HG03575 (cell line): Measurements from ENCODE around the gene ST6GAL1.
A peak's percentile ranks its signal among the peaks of the same experiment; 100 is the strongest.
"Not testable (repeated sequence)": the region's sequence is repeated elsewhere in the genome, so short reads cannot be mapped to it uniquely, and the experiment has no call there.

Experiments used
- ATAC-seq: cut with Tn5 transposase; IDR thresholded peaks from one replicate; pipeline ENCODE4 v1.9.1; 2021; ENCODE audit not compliant: unreplicated experiment, insufficient number of reproducible peaks, low FRiP score; ENCODE audit errors: extremely low read depth

The ST6GAL1 gene

DNA sequence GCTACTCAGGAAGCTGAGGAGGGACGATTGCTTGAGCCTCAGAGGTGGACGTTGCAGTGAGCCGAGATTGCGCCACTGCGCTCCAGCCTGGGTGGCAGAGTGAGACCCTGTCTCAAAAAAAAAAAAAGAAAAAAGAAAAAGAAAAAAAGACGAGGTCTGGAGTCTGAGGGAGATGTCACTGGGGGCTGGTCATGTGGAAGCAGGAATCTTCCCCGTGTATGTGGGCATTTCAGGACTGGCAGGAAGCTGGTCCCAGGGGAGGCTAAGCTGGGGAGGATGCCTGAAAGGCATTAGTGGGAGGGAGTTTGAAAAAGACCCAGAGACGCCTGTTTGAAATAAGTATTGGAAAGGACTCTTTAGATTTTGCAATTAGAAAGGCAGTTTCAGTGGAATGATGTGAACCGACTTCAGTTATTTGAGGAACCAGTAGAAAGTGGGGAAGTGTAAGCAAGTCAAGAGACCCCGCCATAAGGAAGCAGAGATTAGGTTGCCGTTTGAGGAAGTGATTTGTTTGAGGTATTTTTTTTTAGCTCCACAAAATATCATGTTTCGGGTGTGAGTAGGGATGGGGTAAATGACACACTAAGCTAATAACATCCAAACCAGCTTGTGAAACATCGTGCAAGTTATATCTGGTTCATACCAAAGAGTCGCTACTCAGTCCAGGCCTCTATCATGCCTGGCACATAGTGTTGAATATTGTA, 55.5 kb downstream of the ST6GAL1 start:
- peak; percentile 35 for ATAC-seq

DNA sequence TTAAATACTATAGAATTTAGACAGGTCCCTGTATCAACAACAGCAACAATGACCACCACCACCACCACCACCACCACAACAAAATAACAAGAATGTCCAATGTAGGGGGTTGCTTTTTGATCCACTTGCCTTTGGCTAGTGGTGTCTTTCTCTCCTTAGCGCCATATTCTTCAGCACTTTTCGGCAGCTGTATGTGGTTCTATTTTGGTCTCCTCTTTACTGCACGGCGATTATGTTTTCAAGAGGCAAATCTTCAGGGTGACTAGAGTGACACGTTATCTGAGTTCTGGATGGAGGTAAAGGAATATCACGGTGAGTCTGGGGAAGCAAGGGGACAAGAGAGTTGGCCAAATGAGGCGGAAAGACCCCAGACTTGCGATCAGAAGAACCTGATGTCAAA, 56.1 kb downstream of the ST6GAL1 start:
- no peak for ATAC-seq

GRCh38 chr3:186986816-186987215, 56.5 kb downstream of the ST6GAL1 start:
- ATAC-seq, result no peak

DNA sequence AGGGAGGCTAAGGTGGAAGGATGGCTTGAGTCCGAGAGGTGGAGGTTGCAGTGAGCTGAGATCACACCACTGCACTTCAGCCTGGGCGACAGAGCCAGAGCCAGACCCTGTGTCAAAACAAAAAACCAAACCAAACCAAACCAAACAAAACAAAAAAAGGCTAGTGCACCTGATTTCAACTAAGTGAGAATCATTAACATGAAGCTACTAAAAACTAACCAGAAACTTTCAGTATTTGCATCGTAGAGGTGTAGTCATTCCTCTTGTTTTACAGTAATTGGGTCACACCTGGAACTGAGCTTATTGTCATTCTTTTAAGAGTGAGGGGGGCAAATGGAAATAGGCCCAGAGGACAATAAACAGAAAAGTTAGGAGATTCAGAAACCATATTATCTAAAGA, 58.5 kb downstream of the ST6GAL1 start:
- peak; percentile 69 for ATAC-seq

- no peak for ATAC-seq
Observed at GRCh38 chr3:186989429-186989828, 59.1 kb downstream of the ST6GAL1 start.

GRCh38 chr3:186990277-186990676, 60.0 kb downstream of the ST6GAL1 start:
- ATAC-seq, result no peak

- ATAC-seq, result no peak
Observed at GRCh38 chr3:186990878-186991308, 60.6 kb downstream of the ST6GAL1 start.

DNA sequence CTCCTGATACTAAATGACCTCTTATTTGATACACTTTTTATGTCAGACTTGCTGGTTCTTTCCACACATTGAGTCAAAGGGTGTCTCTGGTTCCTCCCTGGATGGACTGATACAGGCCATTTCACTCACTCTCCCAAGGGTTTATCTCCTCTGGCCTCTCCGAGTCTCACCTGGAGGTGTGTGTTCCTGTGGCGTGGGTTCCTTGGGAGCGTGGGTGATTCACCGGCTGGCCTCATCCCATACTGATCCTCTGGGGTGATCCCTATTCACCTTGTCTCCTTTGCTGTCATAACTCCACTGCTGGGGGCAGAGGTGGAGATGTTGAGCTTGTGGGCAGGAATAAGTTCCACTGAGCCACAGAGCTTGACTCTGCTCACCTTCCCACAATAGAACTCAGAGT, 61.1 kb downstream of the ST6GAL1 start:
- no peak for ATAC-seq

DNA sequence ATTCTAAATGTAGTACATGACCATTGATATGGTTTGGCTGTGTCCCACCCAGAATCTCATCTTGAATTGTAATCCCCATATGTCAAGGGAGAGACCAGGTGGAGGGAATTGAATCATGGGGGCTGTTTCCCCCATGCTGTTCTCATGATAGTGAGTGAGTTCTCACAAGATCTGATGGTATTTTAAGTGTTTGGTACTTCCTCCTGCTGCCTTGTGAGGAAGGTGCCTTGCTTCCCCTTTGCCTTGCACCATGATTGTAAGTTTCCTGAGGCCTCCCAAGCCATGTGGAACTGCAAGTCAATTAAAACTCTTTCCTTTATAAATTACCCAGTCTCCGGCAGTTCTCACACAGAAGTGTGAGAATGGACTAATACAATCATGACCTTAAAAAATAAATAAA, 61.8 kb downstream of the ST6GAL1 start:
- not testable (repeated sequence) for ATAC-seq

GRCh38 chr3:186993210-186993782, 63.0 kb downstream of the ST6GAL1 start:
- no peak for ATAC-seq

DNA sequence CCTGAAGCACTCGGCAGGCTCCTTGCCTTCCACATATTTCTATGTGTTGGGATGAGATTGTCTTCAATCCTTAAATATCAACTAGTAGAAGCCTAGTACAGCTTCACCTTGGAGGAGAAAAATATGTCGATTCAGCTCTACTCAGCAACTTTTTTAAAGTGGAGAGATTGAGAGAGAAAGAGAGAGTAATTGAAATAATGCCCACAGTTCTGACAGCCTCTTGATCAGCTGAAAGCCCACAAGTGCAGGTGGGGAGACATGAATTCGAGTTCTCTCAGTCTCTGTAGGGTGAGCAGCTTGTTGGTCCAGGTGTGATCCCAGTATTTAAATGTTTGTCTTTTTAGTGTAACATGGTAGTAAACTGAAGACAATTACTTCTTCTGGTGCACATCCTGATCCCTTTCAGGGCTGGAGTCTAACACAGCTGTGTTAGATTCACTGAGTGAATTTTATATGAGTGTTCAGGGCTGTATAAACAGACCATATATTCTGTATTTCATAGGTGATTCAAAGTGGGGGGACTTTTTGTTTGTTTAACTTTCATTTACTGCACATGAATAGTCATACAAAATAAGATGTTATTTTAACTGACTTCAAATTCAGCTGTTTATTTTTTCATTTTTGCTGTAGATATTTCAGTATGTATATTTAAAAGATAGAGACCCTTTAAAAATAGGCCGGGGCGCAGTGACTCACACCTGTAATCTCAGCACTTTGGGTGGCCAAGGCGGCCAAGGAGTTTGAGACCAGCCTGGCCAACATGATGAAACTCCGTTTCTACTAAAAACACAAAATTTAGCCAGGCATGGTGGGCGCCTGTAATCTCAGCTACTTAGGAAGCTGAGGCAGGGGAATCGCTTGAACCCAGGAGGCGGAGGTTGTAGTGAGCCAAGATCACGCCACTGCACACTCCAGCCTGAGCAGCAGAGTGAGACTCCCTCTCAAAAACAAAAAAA, 64.0 kb downstream of the ST6GAL1 start:
- no peak for ATAC-seq

- ATAC-seq, result no peak
Observed at GRCh38 chr3:186996356-186996755, 66.0 kb downstream of the ST6GAL1 start.

GRCh38 chr3:186997061-186997460, 66.7 kb downstream of the ST6GAL1 start:
- no peak for ATAC-seq

- ATAC-seq, result no peak
Observed at GRCh38 chr3:186997473-186997939, 67.2 kb downstream of the ST6GAL1 start.

DNA sequence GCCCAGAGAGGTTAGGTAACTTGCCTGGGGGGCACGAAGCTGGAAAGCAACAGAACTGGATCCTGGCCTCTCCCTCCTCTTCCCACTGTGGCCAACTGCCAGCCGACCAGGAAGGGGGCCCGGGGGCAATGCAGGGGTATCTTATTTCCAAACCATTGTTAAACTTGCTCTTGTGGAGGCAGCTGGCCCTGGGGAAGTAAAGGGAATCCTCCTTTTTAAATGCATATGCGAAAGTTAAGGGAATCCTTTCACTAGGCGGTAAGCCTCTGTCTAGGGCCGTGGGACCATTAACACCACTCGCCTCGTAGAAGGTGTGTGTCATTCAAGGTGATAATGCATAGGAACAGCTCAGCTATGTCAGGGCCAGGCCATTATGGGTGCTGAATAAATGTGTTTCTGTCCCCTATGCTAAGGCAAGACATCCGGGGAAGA, 68.6 kb downstream of the ST6GAL1 start:
- no peak for ATAC-seq

DNA sequence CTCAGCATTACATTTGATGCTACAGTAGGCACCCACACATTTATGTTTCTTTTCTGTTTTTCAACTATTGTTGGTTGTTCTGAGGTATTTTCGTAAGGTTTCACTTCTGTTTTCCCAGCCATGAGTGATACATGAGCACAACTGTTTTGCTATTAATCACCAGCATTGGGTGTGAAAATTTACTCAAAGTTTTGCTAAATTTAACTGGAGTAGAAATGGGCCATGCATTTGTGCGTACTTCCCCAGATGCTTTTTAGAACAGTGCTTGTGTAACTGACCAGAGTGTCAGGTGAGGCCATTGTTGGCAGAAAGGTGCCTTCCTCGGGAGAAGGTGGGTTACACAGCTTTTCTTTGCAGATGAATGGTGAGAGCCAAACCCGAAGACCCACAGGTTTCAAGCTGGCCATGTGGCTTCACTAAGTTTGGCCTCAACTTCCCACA, 70.4 kb downstream of the ST6GAL1 start:
- ATAC-seq, result peak; percentile 41

DNA sequence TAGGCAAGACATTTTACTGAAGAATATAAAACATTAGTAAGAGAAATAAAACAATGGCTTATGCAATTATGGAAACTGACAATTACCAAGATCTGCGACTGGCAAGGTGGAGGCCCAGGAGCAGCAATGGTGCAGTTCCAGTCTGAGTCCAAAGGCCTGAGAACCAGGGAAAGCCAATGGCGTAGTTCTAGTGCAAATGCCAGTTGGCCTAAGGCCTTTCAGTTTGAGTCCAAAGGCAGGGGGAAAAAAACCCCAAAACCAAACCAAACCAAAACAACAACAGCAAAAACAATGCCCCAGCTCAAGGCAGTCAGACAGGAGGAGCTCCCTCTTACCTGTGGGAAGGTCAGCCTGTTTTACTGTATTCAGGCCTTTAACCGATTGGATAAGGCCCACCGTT, 72.6 kb downstream of the ST6GAL1 start:
- no peak for ATAC-seq

DNA sequence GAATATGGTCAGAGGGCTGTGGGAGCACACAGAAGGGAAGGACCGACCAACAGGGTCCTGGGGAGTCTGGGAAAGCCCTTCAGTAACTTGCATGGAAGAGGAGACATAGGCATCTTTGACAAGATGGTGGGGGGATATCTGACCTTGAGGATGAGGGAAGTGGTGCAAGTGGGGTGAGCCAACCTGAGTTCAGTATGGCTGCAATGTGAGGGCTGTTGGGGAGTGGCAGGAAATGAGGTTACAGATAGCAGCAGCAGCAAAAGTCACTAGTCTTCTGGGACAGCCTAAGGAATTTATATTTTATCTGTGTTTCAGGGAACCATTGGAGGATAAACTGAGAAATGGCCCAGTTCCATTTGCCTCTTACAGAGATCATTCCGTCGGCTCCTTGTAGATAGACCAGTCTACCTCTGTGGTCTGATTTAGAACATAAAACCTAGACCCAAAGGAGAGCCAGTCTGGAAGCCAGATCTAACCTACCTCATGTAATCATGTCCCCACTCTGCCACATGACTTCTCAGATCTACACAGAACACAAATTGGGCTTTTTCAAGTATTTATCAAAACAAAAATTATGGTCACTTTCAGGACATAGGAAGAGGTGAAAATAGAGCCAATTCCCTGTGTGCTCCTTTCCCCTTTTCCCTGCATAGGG, 75.6 kb downstream of the ST6GAL1 start:
- no peak for ATAC-seq
